RKO (cell line): Measurements from ENCODE around the gene ARHGEF38.
"Not testable (repeated sequence)": the region's sequence is repeated elsewhere in the genome, so short reads cannot be mapped to it uniquely, and the experiment has no call there.

Source experiments
- DNase-seq: peaks from one replicate; pipeline ENCODE4 v3.0.0-alpha.2; 2016; ENCODE audit warnings: low spot score

The ARHGEF38 gene

GRCh38 chr4:105609819-105610218 lies 57.4 kb downstream of the ARHGEF38 start:
- DNase-seq: not testable (repeated sequence)

GRCh38 chr4:105613306-105613705 lies 60.9 kb downstream of the ARHGEF38 start:
- no peak for DNase-seq

GRCh38 chr4:105619188-105619931 lies 66.9 kb downstream of the ARHGEF38 start:
- DNase-seq: no peak

GRCh38 chr4:105620640-105621323 lies 68.4 kb downstream of the ARHGEF38 start:
- DNase-seq: peak; percentile 85

- no peak for DNase-seq
These were observed 69.8 kb downstream of the ARHGEF38 start for GRCh38 chr4:105622269-105622668.

GRCh38 chr4:105623099-105623498 lies 70.7 kb downstream of the ARHGEF38 start:
- no peak for DNase-seq

GRCh38 chr4:105624530-105624929 lies 72.1 kb downstream of the ARHGEF38 start:
- peak; percentile 8 for DNase-seq

- DNase-seq: no peak
These were observed 72.8 kb downstream of the ARHGEF38 start for GRCh38 chr4:105625214-105625613.

- no peak for DNase-seq
These were observed 74.4 kb downstream of the ARHGEF38 start for GRCh38 chr4:105626846-105627245.

- no peak for DNase-seq
These were observed 75.2 kb downstream of the ARHGEF38 start for GRCh38 chr4:105627620-105628019.

GRCh38 chr4:105630670-105631655 lies 78.5 kb downstream of the ARHGEF38 start:
- no peak for DNase-seq

- peak; percentile 35 for DNase-seq
These were observed 79.5 kb downstream of the ARHGEF38 start for GRCh38 chr4:105631818-105632400.

- peak; percentile 19 for DNase-seq
These were observed 80.2 kb downstream of the ARHGEF38 start for GRCh38 chr4:105632599-105632998.

GRCh38 chr4:105633241-105633640 lies 80.8 kb downstream of the ARHGEF38 start:
- DNase-seq: no peak

GRCh38 chr4:105634402-105635080 lies 82.1 kb downstream of the ARHGEF38 start:
- DNase-seq: no peak

GRCh38 chr4:105637408-105638176 lies 85.2 kb downstream of the ARHGEF38 start:
- no peak for DNase-seq

GRCh38 chr4:105641845-105642244 lies 89.4 kb downstream of the ARHGEF38 start:
- no peak for DNase-seq

- peak; percentile 31 for DNase-seq
These were observed 91.8 kb downstream of the ARHGEF38 start for GRCh38 chr4:105644257-105644656.

- DNase-seq: no peak
These were observed 93.0 kb downstream of the ARHGEF38 start for GRCh38 chr4:105645440-105645839.

GRCh38 chr4:105650190-105650589 lies 97.8 kb downstream of the ARHGEF38 start:
- DNase-seq: no peak

- no peak for DNase-seq
These were observed 99.5 kb downstream of the ARHGEF38 start for GRCh38 chr4:105651884-105652283.
